NCI-H1694 (cell line): ENCODE results near the gene DYSF.

Experiments used
- DNase-seq: peaks from one replicate; lab custom pipeline; 2025; lab: John Stamatoyannopoulos, UW

Gene DYSF

GRCh38 chr2:71706836-71707235 lies 253.5 kb downstream of the DYSF start:
- no peak for DNase-seq

GRCh38 chr2:71710367-71711132 lies 257.2 kb downstream of the DYSF start:
- no peak for DNase-seq

GRCh38 chr2:71711133-71711855 lies 257.9 kb downstream of the DYSF start:
- no peak for DNase-seq

GRCh38 chr2:71712158-71712818 lies 258.9 kb downstream of the DYSF start:
- DNase-seq, result no peak

GRCh38 chr2:71713581-71714580 lies 260.5 kb downstream of the DYSF start:
- DNase-seq, result no peak

GRCh38 chr2:71714601-71715240 lies 261.4 kb downstream of the DYSF start:
- no peak for DNase-seq

GRCh38 chr2:71715241-71715750 lies 261.9 kb downstream of the DYSF start:
- no peak for DNase-seq

- DNase-seq, result no peak
Measured at GRCh38 chr2:71715951-71716696, 262.8 kb downstream of the DYSF start.

GRCh38 chr2:71716697-71717624 lies 263.6 kb downstream of the DYSF start:
- no peak for DNase-seq

GRCh38 chr2:71718686-71719085 lies 265.3 kb downstream of the DYSF start:
- DNase-seq, result no peak

- DNase-seq, result no peak
Measured at GRCh38 chr2:71719520-71720282, 266.3 kb downstream of the DYSF start.

GRCh38 chr2:71720283-71720560 lies 266.9 kb downstream of the DYSF start:
- no peak for DNase-seq

- DNase-seq, result no peak
Measured at GRCh38 chr2:71720596-71721361, 267.4 kb downstream of the DYSF start.

- no peak for DNase-seq
Measured at GRCh38 chr2:71721362-71721665, 268.0 kb downstream of the DYSF start.

GRCh38 chr2:71721669-71722068 lies 268.3 kb downstream of the DYSF start:
- DNase-seq, result no peak

GRCh38 chr2:71722286-71722685 lies 268.9 kb downstream of the DYSF start:
- DNase-seq, result no peak

GRCh38 chr2:71724793-71725192 lies 271.4 kb downstream of the DYSF start:
- DNase-seq, result no peak

- DNase-seq, result no peak
Measured at GRCh38 chr2:71725836-71726235, 272.5 kb downstream of the DYSF start.
